GM13977 (cell line): ENCODE data around the gene CLEC18A.

Source experiments
- DNase-seq: peaks from one replicate; pipeline ENCODE4 v3.0.0; 2012; ENCODE audit warnings: low spot score
- CTCF ChIP-seq: IDR thresholded peaks from 2 replicates; pipeline ENCODE4 v1.5.1; 2012; ENCODE audit warnings: mild to moderate bottlenecking, control low read depth; ENCODE audit not compliant: insufficient read depth; ENCODE audit errors: extremely low read depth, missing control alignments
- in situ Hi-C: fragments of 300-500 bp; cut with MboI; formaldehyde crosslinking; loops from one replicate; pipeline ENCODE4 v1.12.0; 2022; ENCODE audit warnings: low sequenced_read_pairs, low pct_unique_long_range_greater_than_20kb, mixed read lengths, inconsistent platforms; ENCODE audit not compliant: unreplicated experiment

Gene CLEC18A

GRCh38 chr16:69924041-69924775 is 26.9 kb upstream of the CLEC18A start:
- DNase-seq: no peak
- in situ Hi-C loops: no loop called here
- no peak for TF ChIP-seq CTCF

DNA sequence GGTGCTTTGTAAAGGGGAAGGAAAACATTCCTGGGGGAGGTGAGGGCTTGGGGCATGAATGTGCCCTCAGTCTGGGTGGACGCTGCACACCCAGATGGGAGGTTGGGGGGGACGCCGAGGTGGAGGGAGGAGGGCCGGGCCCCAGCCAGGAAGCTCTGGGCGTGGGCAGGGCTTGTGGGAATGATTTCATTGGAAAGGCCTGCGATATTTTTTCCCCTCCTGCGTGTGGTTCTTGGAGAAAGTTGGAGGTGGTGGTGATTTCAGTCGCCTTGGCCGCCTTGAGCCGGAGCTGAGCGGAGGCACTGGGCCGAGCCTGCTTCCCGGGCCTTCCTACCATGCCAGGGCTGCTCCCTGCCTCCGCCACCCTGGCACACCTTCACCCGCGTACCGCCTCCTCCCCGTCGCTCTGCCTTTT is 26.4 kb upstream of the CLEC18A start:
- TF ChIP-seq CTCF: no peak
- DNase-seq: no peak
- in situ Hi-C loops: no loop called here

DNA sequence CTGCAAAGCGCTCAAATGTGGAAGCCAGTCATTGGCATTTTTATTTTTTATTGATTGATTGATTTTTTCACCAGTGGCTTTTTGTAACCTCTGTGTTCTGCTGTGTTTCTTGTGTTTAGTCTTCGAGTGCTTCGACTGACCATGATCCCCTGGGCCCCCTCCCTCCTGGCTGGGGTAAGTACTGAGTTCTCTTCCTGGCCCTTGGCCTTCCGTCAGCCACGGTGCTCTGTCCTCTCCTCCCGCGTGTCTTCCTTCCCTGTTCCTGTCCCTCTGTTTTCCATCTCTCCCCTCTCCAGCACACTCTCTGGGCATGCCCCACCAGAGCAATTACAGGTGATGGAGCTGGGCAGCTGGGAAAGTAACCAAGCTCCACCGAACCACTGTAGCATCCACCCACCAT is 25.8 kb upstream of the CLEC18A start:
- DNase-seq: peak; percentile 9
- in situ Hi-C loops: no loop called here
- TF ChIP-seq CTCF: no peak

DNA sequence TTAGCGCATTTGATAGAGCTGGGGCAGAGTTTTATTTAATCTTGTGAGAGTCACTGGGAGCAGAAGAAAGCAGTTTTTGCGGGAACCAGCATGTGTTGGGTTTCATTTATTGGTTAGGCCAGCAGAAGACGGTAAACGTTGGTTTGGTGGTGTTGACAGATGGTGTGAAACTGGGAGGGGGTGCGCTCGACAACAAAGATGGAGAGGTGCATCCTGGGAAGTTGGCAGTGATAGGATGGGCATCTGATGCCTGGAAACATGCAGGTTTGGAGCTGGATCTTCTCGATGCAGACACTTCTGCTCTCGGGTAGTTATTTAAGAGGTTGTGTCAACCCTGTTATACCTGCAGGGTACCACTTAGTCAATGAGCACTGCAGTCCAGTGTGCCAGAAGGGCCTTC is 24.9 kb upstream of the CLEC18A start:
- DNase-seq: peak; percentile 20
- in situ Hi-C loops: no loop called here
- TF ChIP-seq CTCF: no peak

GRCh38 chr16:69927056-69927757 is 23.9 kb upstream of the CLEC18A start:
- peak; percentile 14 for DNase-seq
- no peak for TF ChIP-seq CTCF
- in situ Hi-C loops: no loop called here

- in situ Hi-C loops: no loop called here
- TF ChIP-seq CTCF: no peak
- peak; percentile 10 for DNase-seq
Observed at GRCh38 chr16:69928856-69929400, 22.2 kb upstream of the CLEC18A start.
